ENCODE results near the gene DGKB. TPM values are rescaled to one million over a fixed set of nuclear protein-coding genes. Genes with fewer than 3 reads are reported as not detected.

DGKB gene
- total RNA-seq, 2 experiments from 2014 or later, result not detected

GRCh38 chr7:14892961-14893360 lies 9.6 kb downstream of the DGKB start:
- Mint-ChIP-seq H3K4me3 (no peak overlapping the region), H3K9me3 (peaks cover 3% of the 10 kb centered on the region), H3K36me3 (no peaks in the 10 kb centered on the region), H3K4me1 (no peaks in the 10 kb centered on the region), H3K27ac (no peak overlapping the region), H3K27me3 (no peaks in the 10 kb centered on the region)
- POLR2A ChIA-PET, result no interaction called here
- no peak for ATAC-seq (ENCODE audit: low read depth)
- DNase-seq, result no peak

GRCh38 chr7:14891289-14891688 lies 11.3 kb downstream of the DGKB start:
- no peak for ATAC-seq (ENCODE audit: low read depth)
- POLR2A ChIA-PET, result no interaction called here
- peaks cover 3% of the 10 kb centered on the region for H3K9me3 Mint-ChIP-seq

GRCh38 chr7:14888962-14889361 lies 13.6 kb downstream of the DGKB start:
- no peak for DNase-seq
- no peak overlapping the region for H3K4me3 Mint-ChIP-seq
- no peak for ATAC-seq (ENCODE audit: low read depth)
- POLR2A ChIA-PET, result no interaction called here
- peaks cover 3% of the 10 kb centered on the region for H3K9me3 Mint-ChIP-seq
- no peaks in the 10 kb centered on the region for H3K36me3 Mint-ChIP-seq
- H3K27ac Mint-ChIP-seq, result no peak overlapping the region
- no peaks in the 10 kb centered on the region for H3K27me3 Mint-ChIP-seq
- H3K4me1 Mint-ChIP-seq, result no peaks in the 10 kb centered on the region

More at GRCh38 chr7:14891289-14891688, 11.3 kb downstream of the DGKB start:
- Mint-ChIP-seq H3K27me3 (no peaks in the 10 kb centered on the region), H3K4me3 (no peak overlapping the region), H3K4me1 (no peaks in the 10 kb centered on the region), H3K36me3 (no peaks in the 10 kb centered on the region), H3K27ac (no peak overlapping the region)
- no peak for DNase-seq

- Mint-ChIP-seq H3K4me1 (no peaks in the 10 kb centered on the region), H3K27ac (no peak overlapping the region), H3K27me3 (no peaks in the 10 kb centered on the region), H3K9me3 (peaks cover 1% of the 10 kb centered on the region), H3K36me3 (no peaks in the 10 kb centered on the region), H3K4me3 (no peak overlapping the region)
- no peak for ATAC-seq (ENCODE audit: low read depth)
- POLR2A ChIA-PET, result no interaction called here
- DNase-seq, result no peak
Observed at GRCh38 chr7:14886533-14886932, 16.0 kb downstream of the DGKB start.

- POLR2A ChIA-PET, result no interaction called here
- Mint-ChIP-seq H3K27ac (no peak overlapping the region), H3K36me3 (no peaks in the 10 kb centered on the region), H3K4me3 (no peak overlapping the region), H3K27me3 (no peaks in the 10 kb centered on the region), H3K4me1 (no peaks in the 10 kb centered on the region), H3K9me3 (no peaks in the 10 kb centered on the region)
- ATAC-seq (ENCODE audit: low read depth), result no peak
- DNase-seq, result no peak
Observed at GRCh38 chr7:14875941-14876587, 26.5 kb downstream of the DGKB start.

- peaks cover under 1% of the 10 kb centered on the region for H3K9me3 Mint-ChIP-seq
- H3K27ac Mint-ChIP-seq, result no peak overlapping the region
- no peaks in the 10 kb centered on the region for H3K4me1 Mint-ChIP-seq
- DNase-seq (no peak), ATAC-seq (ENCODE audit: low read depth) (no peak)
- no peaks in the 10 kb centered on the region for H3K27me3 Mint-ChIP-seq
- H3K36me3 Mint-ChIP-seq, result no peaks in the 10 kb centered on the region
- H3K4me3 Mint-ChIP-seq, result no peak overlapping the region
- POLR2A ChIA-PET, result no interaction called here
Observed at GRCh38 chr7:14871880-14872279, 30.7 kb downstream of the DGKB start.

GRCh38 chr7:14870394-14870793 lies 32.2 kb downstream of the DGKB start:
- ATAC-seq (ENCODE audit: low read depth) (no peak), DNase-seq (no peak)
- Mint-ChIP-seq H3K27ac (no peak overlapping the region), H3K4me1 (no peaks in the 10 kb centered on the region), H3K36me3 (no peaks in the 10 kb centered on the region), H3K27me3 (no peaks in the 10 kb centered on the region), H3K9me3 (peaks cover 3% of the 10 kb centered on the region), H3K4me3 (no peak overlapping the region)
- POLR2A ChIA-PET, result no interaction called here

- H3K4me1 Mint-ChIP-seq, result no peaks in the 10 kb centered on the region
- ATAC-seq (ENCODE audit: low read depth) (no peak), DNase-seq (no peak)
- no peaks in the 10 kb centered on the region for H3K27me3 Mint-ChIP-seq
- H3K9me3 Mint-ChIP-seq, result peaks cover 3% of the 10 kb centered on the region
- no peak overlapping the region for H3K4me3 Mint-ChIP-seq
- H3K27ac Mint-ChIP-seq, result no peak overlapping the region
- H3K36me3 Mint-ChIP-seq, result no peaks in the 10 kb centered on the region
- POLR2A ChIA-PET, result no interaction called here
Observed at GRCh38 chr7:14868937-14869336, 33.6 kb downstream of the DGKB start.

GRCh38 chr7:14861456-14861855 lies 41.1 kb downstream of the DGKB start:
- H3K36me3 Mint-ChIP-seq, result no peaks in the 10 kb centered on the region
- no peaks in the 10 kb centered on the region for H3K27me3 Mint-ChIP-seq

GRCh38 chr7:14859267-14859666 lies 43.3 kb downstream of the DGKB start:
- POLR2A ChIA-PET, result no interaction called here
- ATAC-seq (ENCODE audit: low read depth) (no peak), DNase-seq (no peak)
- H3K4me3 Mint-ChIP-seq, result no peak overlapping the region
- H3K36me3 Mint-ChIP-seq, result no peaks in the 10 kb centered on the region
- H3K9me3 Mint-ChIP-seq, result no peaks in the 10 kb centered on the region
- no peak overlapping the region for H3K27ac Mint-ChIP-seq
- no peaks in the 10 kb centered on the region for H3K27me3 Mint-ChIP-seq
- no peaks in the 10 kb centered on the region for H3K4me1 Mint-ChIP-seq

More at GRCh38 chr7:14861456-14861855, 41.1 kb downstream of the DGKB start:
- ATAC-seq (ENCODE audit: low read depth) (no peak), DNase-seq (no peak)
- no peaks in the 10 kb centered on the region for H3K4me1 Mint-ChIP-seq
- POLR2A ChIA-PET, result no interaction called here
- H3K4me3 Mint-ChIP-seq, result no peak overlapping the region
- no peaks in the 10 kb centered on the region for H3K9me3 Mint-ChIP-seq
- no peak overlapping the region for H3K27ac Mint-ChIP-seq

GRCh38 chr7:14858866-14859265 lies 43.7 kb downstream of the DGKB start:
- Mint-ChIP-seq H3K9me3 (no peaks in the 10 kb centered on the region), H3K27me3 (no peaks in the 10 kb centered on the region), H3K4me3 (no peak overlapping the region), H3K4me1 (no peaks in the 10 kb centered on the region), H3K36me3 (no peaks in the 10 kb centered on the region), H3K27ac (no peak overlapping the region)
- DNase-seq (no peak), ATAC-seq (ENCODE audit: low read depth) (no peak)
- POLR2A ChIA-PET, result no interaction called here

- no peak overlapping the region for H3K4me3 Mint-ChIP-seq
- no peaks in the 10 kb centered on the region for H3K4me1 Mint-ChIP-seq
- DNase-seq, result no peak
- no peaks in the 10 kb centered on the region for H3K27me3 Mint-ChIP-seq
- H3K27ac Mint-ChIP-seq, result no peak overlapping the region
- no peaks in the 10 kb centered on the region for H3K9me3 Mint-ChIP-seq
- no peaks in the 10 kb centered on the region for H3K36me3 Mint-ChIP-seq
- ATAC-seq (ENCODE audit: low read depth), result no peak
- POLR2A ChIA-PET, result no interaction called here
Observed at GRCh38 chr7:14858410-14858809, 44.1 kb downstream of the DGKB start.

GRCh38 chr7:14855033-14855794 lies 47.3 kb downstream of the DGKB start:
- Mint-ChIP-seq H3K36me3 (no peaks in the 10 kb centered on the region), H3K27ac (no peak overlapping the region), H3K4me1 (no peaks in the 10 kb centered on the region), H3K27me3 (no peaks in the 10 kb centered on the region), H3K4me3 (no peak overlapping the region), H3K9me3 (no peaks in the 10 kb centered on the region)
- DNase-seq (no peak), ATAC-seq (ENCODE audit: low read depth) (no peak)
- POLR2A ChIA-PET, result no interaction called here

GRCh38 chr7:14854471-14854870 lies 48.1 kb downstream of the DGKB start:
- DNase-seq (no peak), ATAC-seq (ENCODE audit: low read depth) (no peak)
- Mint-ChIP-seq H3K27ac (no peak overlapping the region), H3K4me1 (no peaks in the 10 kb centered on the region), H3K36me3 (no peaks in the 10 kb centered on the region), H3K4me3 (no peak overlapping the region), H3K9me3 (no peaks in the 10 kb centered on the region), H3K27me3 (no peaks in the 10 kb centered on the region)
- POLR2A ChIA-PET, result no interaction called here

All from activated naive CD8-positive, alpha-beta T cell treated with anti-CD3 and anti-CD28 coated beads, Interleukin-2, amount 10 ng/mL, durations not matched to agents 7 days and 5 days (primary cell).